Loucy (cell line): ENCODE results near the gene LRRC61.
"Not testable (repeated sequence)": the region's sequence is repeated elsewhere in the genome, so short reads cannot be mapped to it uniquely, and the experiment has no call there.

Experiments
- H2AFZ ChIP-seq: fragments of 200-600 bp; sonication (generic); 2 replicates; pipeline ENCODE4 v1.6.0; 2016; ENCODE audit warnings: antibody characterized with exemption, mild to moderate bottlenecking, low read length, moderate library complexity
- H3F3A ChIP-seq: fragments of 200-600 bp; 2 replicates; pipeline ENCODE4 v1.6.0; 2016; ENCODE audit warnings: antibody characterized with exemption, low read depth, mild to moderate bottlenecking
- H3K27me3 ChIP-seq: fragments of 200-600 bp; sonication (generic); 2 replicates; pipeline ENCODE4 v1.6.1; 2014; ENCODE audit warnings: low read length, mild to moderate bottlenecking; ENCODE audit not compliant: insufficient read depth, poor library complexity, severe bottlenecking
- H3K36me3 ChIP-seq: fragments of 200-600 bp; sonication (generic); 2 replicates; pipeline ENCODE4 v1.6.1; 2016; ENCODE audit warnings: low read length; ENCODE audit not compliant: insufficient read depth
- H3K4me1 ChIP-seq: fragments of 200-600 bp; sonication (generic); 2 replicates; pipeline ENCODE4 v1.5.1; 2014; ENCODE audit warnings: low read length, mild to moderate bottlenecking; ENCODE audit not compliant: insufficient read depth, poor library complexity, severe bottlenecking
- H3K4me2 ChIP-seq: fragments of 200-600 bp; sonication (generic); 2 replicates; pipeline ENCODE4 v1.6.0; 2014; ENCODE audit warnings: antibody characterized with exemption, low read length, low read depth, mild to moderate bottlenecking; ENCODE audit not compliant: poor library complexity, severe bottlenecking
- H3K4me3 ChIP-seq: fragments of 200-600 bp; sonication (generic); 2 replicates; pipeline ENCODE4 v1.5.1; 2014; ENCODE audit warnings: low read length, mild to moderate bottlenecking, mixed read lengths; ENCODE audit not compliant: poor library complexity, severe bottlenecking
- H3K79me2 ChIP-seq: fragments of 200-600 bp; sonication (generic); 2 replicates; pipeline ENCODE4 v1.6.1; 2014; ENCODE audit warnings: low read length; ENCODE audit not compliant: insufficient read depth
- H3K9ac ChIP-seq: fragments of 200-600 bp; sonication (generic); 2 replicates; pipeline ENCODE4 v1.6.0; 2014; ENCODE audit warnings: mild to moderate bottlenecking, low read depth, low read length, moderate library complexity; ENCODE audit not compliant: poor library complexity, severe bottlenecking
- H3K9me2 ChIP-seq: fragments of 200-600 bp; sonication (generic); replicated peaks from 2 replicates; pipeline ENCODE4 v1.6.1; 2016; ENCODE audit warnings: low read depth, low read length, mixed read lengths
- H3K9me3 ChIP-seq: fragments of 200-600 bp; sonication (generic); 2 replicates; pipeline ENCODE4 v1.6.1; 2014; ENCODE audit warnings: mild to moderate bottlenecking, antibody characterized with exemption, low read length, low read depth; ENCODE audit not compliant: insufficient read depth
- H4K20me1 ChIP-seq: fragments of 200-600 bp; sonication (generic); 2 replicates; pipeline ENCODE4 v1.6.0; 2014; ENCODE audit warnings: antibody characterized with exemption, low read length, mild to moderate bottlenecking; ENCODE audit not compliant: insufficient read depth, poor library complexity, severe bottlenecking
- CTCF ChIP-seq: fragments of 200-600 bp; sonication (generic); conservative IDR thresholded peaks from 2 replicates; pipeline ENCODE4 v1.5.1; 2014; ENCODE audit warnings: mild to moderate bottlenecking, antibody characterized with exemption, low read length

The LRRC61 gene

GRCh38 chr7:150283608-150284007 lies 39.5 kb upstream of the LRRC61 start:
- H3K4me2 ChIP-seq, result not testable (repeated sequence)

GRCh38 chr7:150285849-150286754 lies 37.1 kb upstream of the LRRC61 start:
- not testable (repeated sequence) for H3K9ac ChIP-seq, H3K4me3 ChIP-seq, H4K20me1 ChIP-seq, H3K4me1 ChIP-seq, H3F3A ChIP-seq, H3K27me3 ChIP-seq, H2AFZ ChIP-seq, H3K9me3 ChIP-seq, H3K4me2 ChIP-seq, H3K36me3 ChIP-seq, H3K79me2 ChIP-seq, H3K9me2 ChIP-seq
- peak; percentile 57 for TF ChIP-seq CTCF

More at GRCh38 chr7:150283608-150284007, 39.5 kb upstream of the LRRC61 start:
- H3K9me2 ChIP-seq, H3K27me3 ChIP-seq, H3K9me3 ChIP-seq, H2AFZ ChIP-seq, H3K4me1 ChIP-seq, H4K20me1 ChIP-seq, H3F3A ChIP-seq, H3K36me3 ChIP-seq, H3K4me3 ChIP-seq, H3K9ac ChIP-seq, H3K79me2 ChIP-seq: not testable (repeated sequence)

- not testable (repeated sequence) for H3K4me2 ChIP-seq, H3K9ac ChIP-seq, H3K9me3 ChIP-seq, H3K4me3 ChIP-seq, H3F3A ChIP-seq, H4K20me1 ChIP-seq, H3K27me3 ChIP-seq, H2AFZ ChIP-seq, H3K36me3 ChIP-seq, H3K4me1 ChIP-seq, H3K9me2 ChIP-seq, H3K79me2 ChIP-seq
Observed at GRCh38 chr7:150287815-150288214, 35.3 kb upstream of the LRRC61 start.

GRCh38 chr7:150288816-150289215 lies 34.3 kb upstream of the LRRC61 start:
- not testable (repeated sequence) for H3K79me2 ChIP-seq, H3K4me3 ChIP-seq, H3K36me3 ChIP-seq, H3K27me3 ChIP-seq, H3K9me3 ChIP-seq, H2AFZ ChIP-seq, H3K9me2 ChIP-seq, H3K4me1 ChIP-seq, H3K4me2 ChIP-seq, H4K20me1 ChIP-seq, H3K9ac ChIP-seq, H3F3A ChIP-seq

GRCh38 chr7:150290317-150290716 lies 32.8 kb upstream of the LRRC61 start:
- H3K4me3 ChIP-seq, H3K4me1 ChIP-seq, H4K20me1 ChIP-seq, H2AFZ ChIP-seq, H3K4me2 ChIP-seq, H3K9ac ChIP-seq, H3K79me2 ChIP-seq, H3K9me3 ChIP-seq, H3K36me3 ChIP-seq, H3K9me2 ChIP-seq, H3F3A ChIP-seq, H3K27me3 ChIP-seq: not testable (repeated sequence)

GRCh38 chr7:150295027-150295426 lies 28.1 kb upstream of the LRRC61 start:
- H3K4me1 ChIP-seq, H2AFZ ChIP-seq, H3K9me3 ChIP-seq, H4K20me1 ChIP-seq, H3F3A ChIP-seq, H3K4me3 ChIP-seq, H3K79me2 ChIP-seq, H3K36me3 ChIP-seq, H3K4me2 ChIP-seq, H3K9me2 ChIP-seq, H3K9ac ChIP-seq, H3K27me3 ChIP-seq: not testable (repeated sequence)

- H3F3A ChIP-seq, H3K4me3 ChIP-seq, H3K9ac ChIP-seq, H3K4me2 ChIP-seq, H3K4me1 ChIP-seq, H3K27me3 ChIP-seq, H2AFZ ChIP-seq, H3K9me3 ChIP-seq, H4K20me1 ChIP-seq, H3K36me3 ChIP-seq, H3K79me2 ChIP-seq, H3K9me2 ChIP-seq: not testable (repeated sequence)
Observed at GRCh38 chr7:150295614-150296013, 27.5 kb upstream of the LRRC61 start.
